HG03575 (cell line): ENCODE results near the gene UQCRC2.
"Not testable (repeated sequence)": the region's sequence is repeated elsewhere in the genome, so short reads cannot be mapped to it uniquely, and the experiment has no call there.

ENCODE experiments used
- ATAC-seq: cut with Tn5 transposase; IDR thresholded peaks from one replicate; pipeline ENCODE4 v1.9.1; 2021; ENCODE audit not compliant: unreplicated experiment, insufficient number of reproducible peaks, low FRiP score; ENCODE audit errors: extremely low read depth

The UQCRC2 gene

GRCh38 chr16:21971856-21972255, 18.7 kb downstream of the UQCRC2 start:
- ATAC-seq, result no peak

- no peak for ATAC-seq
Observed at GRCh38 chr16:21973945-21974344, 20.8 kb downstream of the UQCRC2 start.

GRCh38 chr16:21980032-21980431, 26.9 kb downstream of the UQCRC2 start:
- no peak for ATAC-seq

GRCh38 chr16:21982108-21982507, 28.9 kb downstream of the UQCRC2 start:
- ATAC-seq, result no peak

GRCh38 chr16:21984062-21984461, 30.9 kb downstream of the UQCRC2 start:
- no peak for ATAC-seq

GRCh38 chr16:21985524-21985923, 32.4 kb downstream of the UQCRC2 start:
- no peak for ATAC-seq

- ATAC-seq, result no peak
Observed at GRCh38 chr16:21986692-21987246, 33.6 kb downstream of the UQCRC2 start.

- ATAC-seq, result no peak
Observed at GRCh38 chr16:21987498-21987897, 34.3 kb downstream of the UQCRC2 start.

GRCh38 chr16:21989133-21989532, 36.0 kb downstream of the UQCRC2 start:
- ATAC-seq, result no peak

GRCh38 chr16:21989751-21990150, 36.6 kb downstream of the UQCRC2 start:
- ATAC-seq, result no peak

GRCh38 chr16:21990381-21990944, 37.3 kb downstream of the UQCRC2 start:
- no peak for ATAC-seq

GRCh38 chr16:21991621-21992020, 38.5 kb downstream of the UQCRC2 start:
- no peak for ATAC-seq

GRCh38 chr16:21994856-21995465, 41.8 kb downstream of the UQCRC2 start:
- ATAC-seq, result no peak

GRCh38 chr16:21996923-21997696, 43.9 kb downstream of the UQCRC2 start:
- ATAC-seq, result no peak

- ATAC-seq, result no peak
Observed at GRCh38 chr16:21997697-21998480, 44.7 kb downstream of the UQCRC2 start.

GRCh38 chr16:22001591-22001990, 48.4 kb downstream of the UQCRC2 start:
- ATAC-seq, result no peak

- not testable (repeated sequence) for ATAC-seq
Observed at GRCh38 chr16:22002047-22002446, 48.9 kb downstream of the UQCRC2 start.

- ATAC-seq, result no peak
Observed at GRCh38 chr16:22003195-22003594, 50.0 kb downstream of the UQCRC2 start.

GRCh38 chr16:22004341-22004740, 51.2 kb downstream of the UQCRC2 start:
- ATAC-seq, result no peak
